KOPT-K1 (cell line): Measurements from ENCODE around the gene HOOK1.
"Not testable (repeated sequence)": the region's sequence is repeated elsewhere in the genome, so short reads cannot be mapped to it uniquely, and the experiment has no call there.

Experiments
- H3K27ac ChIP-seq: fragments of 200-600 bp; sonication (generic); 2 replicates; pipeline ENCODE4 v1.5.1; 2016; ENCODE audit warnings: antibody characterized with exemption, mild to moderate bottlenecking, low read depth, low read length; ENCODE audit not compliant: poor library complexity, severe bottlenecking
- H3K36me3 ChIP-seq: fragments of 200-600 bp; sonication (generic); 2 replicates; pipeline ENCODE4 v1.5.1; 2017; ENCODE audit warnings: antibody characterized with exemption, mild to moderate bottlenecking, low read length, moderate library complexity; ENCODE audit not compliant: insufficient read depth
- H3K9me3 ChIP-seq: fragments of 200-600 bp; sonication (generic); 2 replicates; pipeline ENCODE4 v1.5.1; 2017; ENCODE audit warnings: antibody characterized with exemption, low read length, mild to moderate bottlenecking; ENCODE audit not compliant: insufficient read depth, poor library complexity, severe bottlenecking

HOOK1 gene

DNA sequence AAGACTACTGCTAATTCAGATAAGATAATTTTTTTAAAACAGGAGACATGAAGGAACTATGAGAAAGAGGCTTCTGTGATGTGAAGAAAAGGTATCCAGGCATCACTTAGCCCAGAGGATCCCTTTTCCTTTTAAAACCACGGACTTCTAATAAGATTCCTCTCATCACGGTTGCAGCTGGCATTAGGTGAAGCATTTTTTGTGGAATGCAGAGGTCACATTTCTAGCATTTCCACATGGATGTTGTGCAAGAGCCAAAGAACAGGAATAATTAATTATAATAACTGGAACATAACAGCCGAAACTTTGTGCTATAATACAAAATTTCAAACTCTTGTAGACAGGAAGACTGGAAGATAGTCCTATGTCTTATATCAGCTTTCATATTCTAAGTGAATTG, 84.2 kb downstream of the HOOK1 start:
- H3K27ac ChIP-seq = no peak overlapping the region
- H3K9me3 ChIP-seq = no peaks in the 10 kb centered on the region
- no peaks in the 10 kb centered on the region for H3K36me3 ChIP-seq

DNA sequence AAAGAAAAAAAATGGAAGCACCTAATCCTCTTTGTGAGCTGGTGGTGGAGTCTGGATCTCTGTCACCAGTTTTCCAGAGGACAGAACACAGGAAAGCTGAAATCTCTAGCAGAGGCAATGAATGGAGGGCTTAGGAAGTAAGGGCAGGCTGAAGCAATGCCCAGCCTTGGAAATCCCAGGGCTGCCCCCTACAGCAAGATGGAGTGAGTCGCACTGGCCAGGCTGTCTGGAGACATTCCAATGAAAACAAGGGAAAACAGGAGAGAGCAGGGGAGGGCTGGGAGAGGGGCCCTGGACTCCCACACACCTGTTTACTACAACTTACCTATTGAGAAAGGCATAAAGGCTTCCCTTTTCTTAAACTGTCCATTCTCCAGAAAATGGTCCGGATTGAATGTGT, 85.9 kb downstream of the HOOK1 start:
- Histone ChIP-seq H3K27ac (no peak overlapping the region), H3K9me3 (no peaks in the 10 kb centered on the region), H3K36me3 (no peaks in the 10 kb centered on the region)

DNA sequence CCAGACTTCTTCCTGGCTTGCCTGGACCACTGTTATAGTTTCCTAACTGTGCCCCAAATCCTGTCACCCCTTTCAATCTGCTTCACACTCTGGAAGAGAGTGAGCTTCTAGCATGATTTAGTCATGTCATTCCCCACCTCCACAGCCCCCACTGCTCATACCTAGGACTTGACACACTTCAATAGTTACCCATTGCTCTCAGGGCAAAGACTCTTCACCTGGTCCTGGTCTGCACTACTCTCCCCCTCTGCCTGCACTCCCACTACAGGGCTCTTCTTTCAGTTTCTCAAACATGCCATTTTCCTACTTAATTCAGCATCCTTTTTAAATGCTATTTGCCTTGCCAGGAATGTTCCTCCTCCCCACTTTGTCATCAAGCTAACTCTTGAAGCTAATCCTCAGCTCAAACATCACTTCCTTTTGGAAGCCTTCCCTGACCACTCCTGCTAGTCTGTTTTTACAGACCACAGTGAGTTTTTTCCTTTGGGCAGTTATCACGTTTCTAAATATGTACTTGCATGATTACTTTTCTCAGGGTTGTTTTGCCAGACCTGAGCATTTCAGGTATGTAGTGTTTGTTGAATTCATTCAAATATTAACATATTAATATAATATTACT, 87.1 kb downstream of the HOOK1 start:
- Histone ChIP-seq H3K9me3 (no peaks in the 10 kb centered on the region), H3K27ac (no peak overlapping the region), H3K36me3 (no peaks in the 10 kb centered on the region)

DNA sequence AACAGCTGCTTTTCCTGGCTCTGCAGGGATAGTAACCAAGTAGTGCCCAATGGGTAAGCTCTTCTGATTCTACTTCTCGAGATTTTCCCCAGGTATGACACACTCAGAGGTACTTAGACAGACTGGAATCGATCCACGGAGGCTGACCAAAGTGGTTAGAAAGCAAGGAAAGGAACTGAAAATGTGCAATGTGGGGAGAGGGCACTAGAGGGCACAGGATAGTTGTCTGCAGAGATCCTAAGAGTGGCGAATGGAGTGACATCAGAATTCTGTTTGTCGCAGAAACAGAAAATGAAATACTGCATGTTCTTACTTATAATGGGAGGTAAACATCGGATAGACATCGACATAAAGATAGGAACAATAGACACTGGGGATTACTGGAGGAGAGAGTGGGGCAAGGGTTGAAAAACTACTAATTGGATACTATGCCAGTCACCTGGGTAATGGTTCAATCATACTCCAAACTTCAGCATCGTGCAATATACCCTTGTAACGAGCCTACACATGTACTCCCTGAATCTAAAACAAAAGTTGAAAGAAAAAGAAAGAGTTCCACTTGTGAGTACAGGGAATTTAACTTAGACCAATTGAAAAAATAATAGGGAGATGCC, 88.5 kb downstream of the HOOK1 start:
- Histone ChIP-seq H3K9me3 (no peaks in the 10 kb centered on the region), H3K27ac (no peak overlapping the region), H3K36me3 (no peaks in the 10 kb centered on the region)

DNA sequence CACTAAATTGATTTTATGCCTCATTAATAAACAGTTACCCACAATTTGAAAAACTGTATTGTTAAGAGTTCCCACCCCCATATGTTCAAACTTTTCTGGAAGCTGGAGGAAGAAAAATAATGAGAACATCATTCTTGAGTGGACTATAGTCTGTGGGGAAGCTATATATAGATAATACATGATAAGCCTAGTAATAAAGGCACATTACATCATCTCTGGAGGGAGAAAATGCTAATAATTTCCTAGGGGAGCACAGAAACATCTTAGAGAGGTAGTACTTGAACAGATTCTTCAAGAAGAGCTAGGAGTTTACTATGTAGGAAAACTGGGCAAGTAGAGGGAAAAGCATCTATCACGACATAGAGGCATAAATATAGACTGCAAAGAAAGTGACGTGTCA, 92.2 kb downstream of the HOOK1 start:
- H3K9me3 ChIP-seq = no peaks in the 10 kb centered on the region
- H3K27ac ChIP-seq = no peak overlapping the region

DNA sequence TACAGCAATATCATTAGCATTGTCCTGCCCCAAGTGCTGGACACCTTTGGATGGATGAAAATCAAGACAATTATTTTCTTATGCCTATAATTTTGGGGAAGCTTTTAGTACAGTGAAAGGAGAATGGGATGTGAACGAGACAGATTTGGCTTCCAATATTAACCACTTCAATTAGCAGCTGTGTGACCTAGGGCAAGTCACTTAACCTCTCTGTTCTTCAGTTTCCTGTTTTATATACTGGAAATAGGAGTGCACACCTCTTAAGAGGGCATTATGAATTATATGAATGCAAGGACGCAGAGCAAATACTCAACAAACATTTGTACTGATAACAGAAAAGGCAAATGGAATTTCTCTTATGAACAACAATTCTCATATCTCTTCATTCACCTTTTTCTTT, 93.3 kb downstream of the HOOK1 start:
- no peak overlapping the region for H3K27ac ChIP-seq
- H3K9me3 ChIP-seq = no peaks in the 10 kb centered on the region
- H3K36me3 ChIP-seq = no peaks in the 10 kb centered on the region

More for the DNA sequence above, 92.2 kb downstream of the HOOK1 start:
- no peaks in the 10 kb centered on the region for H3K36me3 ChIP-seq

DNA sequence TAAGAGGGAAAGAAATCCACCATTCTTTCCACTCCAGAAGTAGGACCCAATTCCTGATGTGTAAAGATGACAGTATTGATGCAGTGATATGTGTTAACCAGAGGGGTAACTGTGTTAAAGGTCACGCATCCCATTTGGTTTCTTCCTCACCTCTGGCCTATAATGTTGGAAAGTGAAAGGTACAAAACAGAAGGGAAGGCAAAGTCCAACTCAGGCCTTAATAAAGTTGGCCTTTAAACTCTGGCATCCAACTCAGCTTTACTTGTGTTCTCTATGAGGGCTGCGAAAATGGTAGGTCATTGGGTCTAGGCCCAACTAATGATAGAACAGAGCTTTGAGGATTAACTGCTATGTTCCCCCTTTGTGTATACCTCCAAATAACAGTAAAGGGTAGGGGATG, 93.9 kb downstream of the HOOK1 start:
- no peak overlapping the region for H3K27ac ChIP-seq
- no peaks in the 10 kb centered on the region for H3K9me3 ChIP-seq
- no peaks in the 10 kb centered on the region for H3K36me3 ChIP-seq

DNA sequence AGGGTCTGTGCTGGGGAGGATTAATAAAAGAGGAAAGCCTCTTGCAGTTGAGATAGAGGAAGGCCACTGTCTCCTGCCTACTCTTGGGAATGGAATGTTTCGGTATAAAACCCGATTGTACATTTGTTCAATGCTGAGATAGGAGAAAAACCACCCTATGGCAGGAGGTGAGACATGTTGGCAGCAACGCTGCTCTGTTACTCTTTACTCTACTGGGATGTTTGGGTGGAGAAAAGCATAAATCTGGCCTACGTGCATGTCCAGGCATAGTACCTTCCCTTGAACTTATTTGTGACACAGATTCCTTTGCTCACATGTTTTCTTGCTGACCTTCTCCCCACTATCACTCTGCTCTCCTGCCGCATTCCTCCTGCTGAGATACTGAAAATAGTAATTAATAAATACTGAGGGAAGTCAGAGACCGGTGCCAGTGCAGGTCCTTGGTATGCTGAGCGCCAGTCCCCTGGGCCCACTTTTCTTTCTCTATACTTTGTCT, 100.1 kb downstream of the HOOK1 start:
- not testable (repeated sequence) for H3K27ac ChIP-seq, H3K9me3 ChIP-seq, H3K36me3 ChIP-seq

DNA sequence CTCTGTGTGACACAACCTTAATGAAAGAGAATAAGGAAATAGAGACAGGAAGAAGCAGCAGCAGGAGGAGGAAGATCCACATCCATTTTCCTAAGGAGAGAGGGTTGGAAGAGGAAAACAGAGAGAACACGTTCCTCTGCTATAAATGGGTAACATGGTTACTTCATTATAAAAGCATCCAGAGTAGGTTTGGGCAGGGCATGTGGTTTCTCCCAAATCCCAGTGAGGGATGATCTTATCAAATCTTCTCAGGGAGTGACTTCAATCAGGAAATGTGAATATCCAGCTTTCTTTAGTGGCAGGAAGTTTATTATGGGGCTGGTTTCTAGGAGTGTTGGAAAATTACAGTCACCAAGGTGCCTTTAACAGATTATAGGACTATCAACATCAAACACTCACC, 100.8 kb downstream of the HOOK1 start:
- Histone ChIP-seq H3K9me3 (no peaks in the 10 kb centered on the region), H3K36me3 (no peaks in the 10 kb centered on the region), H3K27ac (no peak overlapping the region)

DNA sequence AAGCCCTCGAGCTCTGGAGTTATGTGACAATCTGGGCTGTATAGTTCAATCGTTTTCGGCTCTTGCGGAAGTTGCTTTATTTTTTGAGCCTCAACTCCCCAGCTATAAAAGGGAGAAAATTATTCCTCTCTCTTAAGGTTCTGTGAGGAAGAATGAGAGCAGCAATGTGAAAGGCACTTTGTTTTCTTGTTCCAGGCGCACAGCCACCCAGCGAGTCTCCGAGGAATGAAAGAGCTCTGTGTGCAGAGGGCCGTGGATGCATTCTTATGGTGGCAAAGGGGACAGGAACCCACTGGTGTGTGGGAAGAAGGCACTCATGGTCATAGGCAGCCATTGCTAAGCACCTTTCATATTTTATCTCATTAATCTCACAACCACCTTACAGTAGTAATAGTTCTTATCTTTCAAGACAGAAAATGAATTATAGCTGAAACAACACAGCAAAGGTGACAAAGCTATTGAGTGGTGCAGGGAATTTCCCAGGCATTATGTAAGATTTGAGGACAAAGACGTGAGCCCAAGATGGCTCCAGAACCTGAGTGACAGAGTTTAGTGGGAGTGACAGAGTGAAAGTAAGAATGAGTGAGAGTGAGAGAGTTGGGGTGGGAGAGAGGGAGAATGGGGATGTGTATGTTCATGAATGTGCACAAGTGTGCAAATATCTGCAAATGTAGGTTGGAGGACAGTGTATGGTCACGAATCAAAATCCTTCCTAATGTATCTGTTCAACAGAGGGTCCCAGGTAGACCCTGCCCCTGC, 102.5 kb downstream of the HOOK1 start:
- no peaks in the 10 kb centered on the region for H3K9me3 ChIP-seq
- no peak overlapping the region for H3K27ac ChIP-seq
- no peaks in the 10 kb centered on the region for H3K36me3 ChIP-seq

DNA sequence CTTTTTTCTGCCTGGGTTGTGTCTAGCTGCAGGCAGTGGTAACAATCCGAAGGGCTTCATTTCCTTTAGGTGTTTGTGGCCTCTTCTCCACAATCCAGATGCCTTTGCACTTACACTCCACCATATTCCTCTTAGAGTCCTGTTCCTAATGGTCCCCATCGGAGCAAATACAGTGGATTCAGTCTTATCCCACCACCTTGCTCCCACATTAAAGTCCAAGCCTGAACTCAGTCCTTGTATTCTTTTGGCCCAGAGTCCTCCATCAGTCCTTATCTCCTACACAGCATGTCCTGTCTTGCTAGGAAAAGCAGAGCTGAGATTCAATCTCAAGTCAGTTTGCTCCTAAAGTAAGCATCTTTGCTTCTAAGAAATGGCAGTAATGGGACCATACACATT, 103.0 kb downstream of the HOOK1 start:
- Histone ChIP-seq H3K27ac (no peak overlapping the region), H3K36me3 (no peaks in the 10 kb centered on the region), H3K9me3 (no peaks in the 10 kb centered on the region)

DNA sequence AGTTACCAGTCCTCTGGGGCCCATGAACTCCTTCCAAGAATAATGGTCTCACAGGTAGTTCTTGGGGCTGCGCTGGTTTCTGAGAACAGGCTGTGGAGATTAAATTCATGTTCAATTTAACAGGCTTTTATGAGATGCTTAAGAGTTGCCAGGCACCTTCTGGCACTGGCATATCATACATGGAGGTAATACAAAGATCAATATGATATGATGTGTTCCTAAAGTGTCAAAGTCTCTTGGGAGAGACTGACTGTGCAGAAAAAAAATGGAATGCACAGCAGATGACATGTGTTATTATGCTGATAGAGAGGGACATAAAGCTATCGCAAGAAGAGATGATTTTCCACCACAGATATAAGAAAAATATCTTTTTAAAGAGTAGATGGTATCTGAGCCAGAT, 105.0 kb downstream of the HOOK1 start:
- H3K36me3 ChIP-seq = no peaks in the 10 kb centered on the region

DNA sequence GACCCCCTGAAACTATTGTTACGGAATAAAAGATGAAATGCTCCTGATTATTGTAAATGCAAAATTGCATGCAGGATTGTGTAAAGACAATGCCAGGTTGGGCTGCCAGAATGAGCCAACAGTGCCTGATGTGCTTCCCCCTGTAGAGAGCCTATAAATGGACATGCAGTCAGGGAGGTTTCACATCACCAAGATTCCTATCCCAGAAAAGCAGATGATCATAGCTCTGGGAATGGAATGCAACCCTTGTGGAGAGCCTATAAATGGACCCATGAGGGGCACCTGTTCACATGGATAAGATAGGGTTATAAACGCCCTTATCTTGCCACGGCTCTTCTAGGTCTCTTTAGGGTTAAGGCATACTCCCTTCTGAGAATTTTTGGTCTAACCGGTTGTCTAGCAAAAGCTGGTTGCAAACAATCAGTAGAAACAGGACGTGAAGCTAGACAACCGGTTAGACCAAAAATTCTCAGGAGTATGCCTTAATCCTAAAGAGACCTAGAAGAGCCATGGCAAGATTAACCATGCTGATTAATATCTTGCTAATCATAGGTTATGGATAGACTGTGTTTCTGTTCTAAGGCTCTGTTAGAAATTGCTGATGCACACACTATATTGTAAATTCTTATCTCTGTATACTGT, 106.6 kb downstream of the HOOK1 start:
- H3K27ac ChIP-seq, H3K36me3 ChIP-seq, H3K9me3 ChIP-seq: not testable (repeated sequence)

More for the DNA sequence above, 105.0 kb downstream of the HOOK1 start:
- Histone ChIP-seq H3K27ac (no peak overlapping the region), H3K9me3 (no peaks in the 10 kb centered on the region)

DNA sequence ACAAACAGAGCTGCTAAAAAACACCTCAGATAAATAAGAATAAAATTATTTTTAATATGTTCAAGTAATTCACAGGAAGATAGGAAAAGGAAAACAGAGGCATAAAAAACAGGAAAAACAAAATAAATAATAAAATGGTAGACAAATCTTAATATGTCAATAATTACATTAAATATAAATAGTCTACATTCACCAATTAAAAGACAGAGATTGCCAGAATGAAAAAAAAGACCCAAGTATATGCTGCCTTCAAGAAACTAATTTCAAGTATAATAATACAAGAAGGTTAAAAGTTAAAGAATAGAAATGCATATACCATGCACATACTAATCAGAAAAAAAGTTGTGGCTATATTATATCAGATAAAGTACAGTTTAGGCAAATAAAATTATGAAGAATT, 109.9 kb downstream of the HOOK1 start:
- Histone ChIP-seq H3K9me3 (no peaks in the 10 kb centered on the region), H3K27ac (no peak overlapping the region), H3K36me3 (no peaks in the 10 kb centered on the region)
